Measurements from ENCODE around the gene EXT2.

Gene EXT2

DNA sequence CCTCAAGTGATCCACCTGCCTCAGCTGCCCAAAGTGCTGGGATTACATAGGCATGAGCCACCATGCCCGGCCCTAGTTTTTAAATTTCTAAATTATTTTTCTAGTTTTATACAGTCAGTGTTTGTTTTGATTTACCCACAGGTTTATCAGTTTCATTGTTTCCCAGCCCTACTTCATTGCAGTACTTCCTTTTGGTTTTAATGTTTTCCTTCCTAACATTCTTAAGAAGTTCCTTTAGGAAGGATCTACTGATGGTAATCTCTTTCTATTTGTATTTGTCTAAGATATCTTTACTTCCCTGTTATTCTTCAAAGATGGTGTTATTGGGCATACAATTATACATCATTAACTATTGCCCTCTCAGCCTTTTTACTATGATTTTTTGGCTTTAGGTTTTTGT, 4.9 kb upstream of the EXT2 start:
- Histone ChIP-seq H3K9ac (ENCODE audit: low read length) (no peak overlapping the region), H3K36me3 (ENCODE audit: control insufficient read depth, insufficient read depth, low read length) (no peaks in the 10 kb centered on the region), H3K9me3 (ENCODE audit: control insufficient read depth, low read length) (no peaks in the 10 kb centered on the region), H3K27me3 (ENCODE audit: control insufficient read depth, insufficient read depth, low read length) (no peaks in the 10 kb centered on the region), H3K4me3 (ENCODE audit: low read length) (no peak overlapping the region), H3K4me1 (ENCODE audit: control insufficient read depth, insufficient read depth, low read length) (no peaks in the 10 kb centered on the region)

DNA sequence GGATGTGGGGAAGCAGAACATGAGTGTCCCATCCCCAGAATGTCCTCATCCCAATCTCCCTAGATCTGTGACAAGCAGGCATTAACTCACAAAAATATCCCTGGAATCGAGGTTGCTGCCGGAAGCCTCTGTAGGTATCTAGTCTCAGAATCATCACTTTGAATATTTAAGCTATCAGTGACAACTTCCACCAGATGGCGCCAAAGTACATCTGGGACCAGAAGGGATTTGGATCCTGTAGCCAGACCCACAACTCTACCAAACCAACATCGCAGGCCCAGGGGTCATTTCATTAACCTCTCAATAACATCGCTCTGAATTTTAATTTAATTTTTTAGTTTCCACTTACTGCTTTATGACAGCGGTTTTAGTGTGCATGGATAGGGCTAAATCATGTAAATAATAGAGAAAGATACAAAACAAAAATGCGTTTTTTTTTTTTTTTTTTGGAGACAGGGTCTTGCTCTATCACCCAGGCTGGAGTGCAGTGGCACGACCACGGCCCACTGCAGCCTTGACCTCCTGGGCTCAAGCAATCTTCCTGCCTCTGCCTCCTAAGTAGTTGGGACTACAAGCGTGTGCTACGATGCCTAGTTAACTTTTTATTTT, 1.1 kb upstream of the EXT2 start:
- no peak overlapping the region for H3K9ac ChIP-seq (ENCODE audit: low read length)
- H3K4me3 ChIP-seq (ENCODE audit: low read length): no peak overlapping the region
- no peaks in the 10 kb centered on the region for H3K27me3 ChIP-seq (ENCODE audit: control insufficient read depth, insufficient read depth, low read length)
- peaks cover 11% of the 10 kb centered on the region for H3K4me1 ChIP-seq (ENCODE audit: control insufficient read depth, insufficient read depth, low read length)
- H3K9me3 ChIP-seq (ENCODE audit: control insufficient read depth, low read length): no peaks in the 10 kb centered on the region
- no peaks in the 10 kb centered on the region for H3K36me3 ChIP-seq (ENCODE audit: control insufficient read depth, insufficient read depth, low read length)

DNA sequence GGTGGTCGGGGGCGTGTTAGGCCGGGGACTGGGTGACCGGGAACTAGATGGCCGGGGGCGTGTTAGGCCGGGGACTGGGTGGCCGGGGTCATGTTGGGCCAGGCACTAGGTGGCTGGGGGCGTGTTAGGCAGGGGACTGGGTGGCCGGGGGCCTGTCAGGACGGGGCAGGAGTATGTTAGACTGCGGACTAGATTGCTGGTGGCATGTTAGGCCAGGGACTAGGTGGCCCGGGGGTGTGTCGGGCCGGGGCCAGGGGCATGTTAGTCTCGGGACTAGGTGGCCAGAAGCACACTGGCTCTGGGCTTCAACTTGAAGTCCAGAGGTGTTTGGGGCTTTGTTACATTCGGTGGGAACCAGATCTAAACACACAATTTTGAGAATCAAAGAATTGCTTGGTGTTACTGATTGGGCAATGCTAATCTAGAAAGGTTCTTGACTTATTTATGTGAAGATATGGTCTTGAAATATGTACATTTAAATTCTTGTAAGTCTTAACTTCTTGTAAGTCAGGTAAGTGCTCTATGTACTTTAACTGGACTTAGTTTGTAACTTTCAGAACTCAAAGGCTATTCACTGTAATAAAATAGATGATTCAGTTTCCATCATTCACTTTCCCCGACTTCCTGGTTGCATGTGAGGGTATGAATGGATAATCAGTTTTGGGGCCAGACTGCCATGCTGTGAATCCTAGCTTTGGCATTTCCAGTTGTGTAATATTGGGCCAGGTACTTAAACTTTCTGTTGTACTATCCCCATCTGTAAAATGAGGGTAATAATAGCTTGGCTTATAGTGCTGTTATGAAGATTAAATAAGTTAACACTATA, 1.1 kb downstream of the EXT2 start:
- peak overlapping the region; percentile 82 for H3K9ac ChIP-seq (ENCODE audit: low read length)
- peak overlapping the region; percentile 64 for H3K4me3 ChIP-seq (ENCODE audit: low read length)
- no peaks in the 10 kb centered on the region for H3K27me3 ChIP-seq (ENCODE audit: control insufficient read depth, insufficient read depth, low read length)
- no peaks in the 10 kb centered on the region for H3K36me3 ChIP-seq (ENCODE audit: control insufficient read depth, insufficient read depth, low read length)
- no peaks in the 10 kb centered on the region for H3K9me3 ChIP-seq (ENCODE audit: control insufficient read depth, low read length)
- H3K4me1 ChIP-seq (ENCODE audit: control insufficient read depth, insufficient read depth, low read length): peaks cover 11% of the 10 kb centered on the region

DNA sequence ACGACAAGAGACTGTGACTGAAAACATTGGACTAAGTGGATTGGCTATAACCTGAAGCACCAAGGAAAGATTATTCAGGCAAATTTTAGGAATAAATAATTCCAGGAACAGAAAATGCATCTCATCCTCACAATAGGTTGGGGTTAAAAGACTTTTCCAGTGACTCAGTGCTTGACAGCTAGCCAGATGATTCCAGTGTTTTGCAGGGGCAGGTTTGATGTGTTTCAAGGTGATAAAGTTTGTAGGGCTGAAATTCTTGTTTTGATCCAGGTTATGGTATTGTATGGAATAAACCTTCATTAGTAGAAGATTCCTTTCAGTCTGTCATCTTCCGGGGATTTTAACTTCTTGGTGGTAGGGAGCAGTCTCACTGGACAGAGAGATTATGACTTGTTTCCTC, 2.3 kb downstream of the EXT2 start:
- H3K36me3 ChIP-seq (ENCODE audit: control insufficient read depth, insufficient read depth, low read length): no peaks in the 10 kb centered on the region
- H3K9ac ChIP-seq (ENCODE audit: low read length): no peak overlapping the region
- no peak overlapping the region for H3K4me3 ChIP-seq (ENCODE audit: low read length)
- no peaks in the 10 kb centered on the region for H3K27me3 ChIP-seq (ENCODE audit: control insufficient read depth, insufficient read depth, low read length)
- H3K9me3 ChIP-seq (ENCODE audit: control insufficient read depth, low read length): no peaks in the 10 kb centered on the region
- peaks cover 11% of the 10 kb centered on the region for H3K4me1 ChIP-seq (ENCODE audit: control insufficient read depth, insufficient read depth, low read length)

DNA sequence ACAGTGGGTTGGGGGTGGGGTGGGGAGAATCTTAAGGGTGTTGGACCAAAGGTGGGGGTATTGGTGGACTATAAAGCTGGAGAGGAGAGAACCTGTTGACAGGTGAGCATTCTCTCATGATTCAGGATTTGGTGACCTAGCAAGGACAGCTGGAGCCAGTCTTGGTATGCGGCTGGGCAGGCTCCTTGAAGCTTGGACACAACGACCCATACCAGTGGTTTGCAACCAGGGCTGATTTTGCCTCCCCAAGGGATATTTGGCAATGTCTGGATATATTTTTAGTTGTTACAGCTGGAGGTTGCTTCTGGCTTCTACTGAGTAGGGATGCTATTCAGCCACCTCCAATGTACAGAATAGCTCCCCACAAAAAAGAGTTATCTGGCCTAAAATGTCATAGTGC, 5.6 kb downstream of the EXT2 start:
- Histone ChIP-seq H3K27me3 (ENCODE audit: control insufficient read depth, insufficient read depth, low read length) (no peaks in the 10 kb centered on the region), H3K9ac (ENCODE audit: low read length) (no peak overlapping the region), H3K4me1 (ENCODE audit: control insufficient read depth, insufficient read depth, low read length) (peaks cover 11% of the 10 kb centered on the region), H3K4me3 (ENCODE audit: low read length) (no peak overlapping the region), H3K9me3 (ENCODE audit: control insufficient read depth, low read length) (no peaks in the 10 kb centered on the region), H3K36me3 (ENCODE audit: control insufficient read depth, insufficient read depth, low read length) (no peaks in the 10 kb centered on the region)

DNA sequence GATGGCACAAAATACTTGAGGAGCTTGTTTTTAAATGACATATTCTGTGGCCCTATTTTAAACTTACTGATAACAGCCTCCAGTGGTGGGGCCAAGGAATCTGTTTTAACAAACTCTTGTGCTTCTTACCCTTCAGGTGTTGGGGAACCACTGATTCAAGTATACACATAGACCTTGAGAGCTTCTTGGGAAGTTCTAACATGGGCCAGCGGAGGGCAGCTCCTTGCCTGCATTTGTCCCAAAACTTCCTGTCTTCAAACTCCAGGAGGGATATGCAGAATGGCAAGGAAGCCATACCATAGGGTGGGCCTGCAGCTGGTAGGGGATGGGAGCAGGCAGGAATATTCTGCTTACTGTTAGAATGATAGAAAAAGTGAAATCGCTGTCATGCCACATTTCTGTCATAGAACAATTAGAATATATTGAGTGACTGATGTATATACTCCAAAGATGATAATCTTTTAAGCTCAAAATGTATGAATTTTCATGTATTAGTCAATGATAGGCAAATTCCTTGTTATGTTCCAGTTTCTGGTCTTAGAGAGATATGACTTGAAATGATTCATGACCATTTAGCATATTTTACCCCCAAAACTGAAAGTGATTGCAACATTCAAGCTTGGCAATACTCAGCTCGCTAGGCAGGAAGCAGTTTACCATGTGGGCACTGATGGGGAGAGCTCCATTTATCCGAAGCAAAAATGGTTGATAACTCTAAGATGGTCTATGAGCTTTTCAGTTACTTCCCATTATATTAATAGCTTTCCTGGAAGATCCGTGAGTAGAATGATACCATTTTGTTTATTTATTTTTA, 9.2 kb downstream of the EXT2 start:
- Histone ChIP-seq H3K9me3 (ENCODE audit: control insufficient read depth, low read length) (no peaks in the 10 kb centered on the region), H3K9ac (ENCODE audit: low read length) (no peak overlapping the region), H3K27me3 (ENCODE audit: control insufficient read depth, insufficient read depth, low read length) (no peaks in the 10 kb centered on the region), H3K4me3 (ENCODE audit: low read length) (no peak overlapping the region), H3K36me3 (ENCODE audit: control insufficient read depth, insufficient read depth, low read length) (no peaks in the 10 kb centered on the region), H3K4me1 (ENCODE audit: control insufficient read depth, insufficient read depth, low read length) (no peaks in the 10 kb centered on the region)

DNA sequence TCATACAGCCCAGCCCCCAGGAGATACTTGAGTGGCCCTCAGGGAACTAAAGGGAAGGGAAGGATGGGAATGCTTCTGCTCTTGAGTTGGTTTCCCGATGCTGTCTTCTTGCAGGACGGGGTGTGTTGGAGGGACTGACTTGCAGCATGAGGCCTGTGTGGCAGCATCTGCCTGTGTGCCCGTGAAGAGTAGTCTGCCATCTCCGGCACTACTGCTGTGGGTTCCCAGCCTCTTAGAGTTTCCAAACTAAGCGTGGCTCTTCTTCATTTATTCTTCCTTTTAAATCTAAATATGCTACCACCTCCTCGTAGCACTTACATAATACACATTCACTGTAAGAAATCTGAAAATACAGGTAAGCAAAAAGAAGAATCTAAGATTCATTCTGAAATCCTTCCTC, 12.8 kb downstream of the EXT2 start:
- H3K4me1 ChIP-seq (ENCODE audit: control insufficient read depth, insufficient read depth, low read length): no peaks in the 10 kb centered on the region
- H3K4me3 ChIP-seq (ENCODE audit: low read length): no peak overlapping the region
- H3K9ac ChIP-seq (ENCODE audit: low read length): no peak overlapping the region
- no peaks in the 10 kb centered on the region for H3K27me3 ChIP-seq (ENCODE audit: control insufficient read depth, insufficient read depth, low read length)
- H3K9me3 ChIP-seq (ENCODE audit: control insufficient read depth, low read length): no peaks in the 10 kb centered on the region
- no peaks in the 10 kb centered on the region for H3K36me3 ChIP-seq (ENCODE audit: control insufficient read depth, insufficient read depth, low read length)

DNA sequence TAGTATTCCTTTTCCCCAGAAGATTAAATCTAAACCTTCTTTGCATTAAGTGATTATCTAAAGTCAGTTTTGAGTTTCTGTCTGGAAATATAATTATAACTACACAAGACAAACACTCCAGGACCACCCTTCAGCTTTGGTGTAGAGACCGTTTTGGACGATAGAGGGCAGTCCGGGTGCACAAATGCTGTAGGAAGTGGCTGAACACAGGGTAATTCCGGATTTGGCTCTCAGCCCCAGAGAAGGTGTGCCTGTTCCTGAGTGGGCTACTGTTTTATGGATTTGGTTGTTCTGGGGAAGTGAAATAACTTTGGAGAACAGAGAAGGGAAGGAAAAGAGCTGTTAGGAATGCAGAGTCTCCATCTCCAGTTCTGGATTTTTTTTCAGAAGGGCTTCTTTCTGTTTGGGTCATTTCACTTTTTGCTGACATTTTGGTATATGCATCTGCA, 14.8 kb downstream of the EXT2 start:
- Histone ChIP-seq H3K4me1 (ENCODE audit: control insufficient read depth, insufficient read depth, low read length) (no peaks in the 10 kb centered on the region), H3K36me3 (ENCODE audit: control insufficient read depth, insufficient read depth, low read length) (no peaks in the 10 kb centered on the region), H3K4me3 (ENCODE audit: low read length) (no peak overlapping the region), H3K27me3 (ENCODE audit: control insufficient read depth, insufficient read depth, low read length) (no peaks in the 10 kb centered on the region), H3K9ac (ENCODE audit: low read length) (no peak overlapping the region), H3K9me3 (ENCODE audit: control insufficient read depth, low read length) (no peaks in the 10 kb centered on the region)

DNA sequence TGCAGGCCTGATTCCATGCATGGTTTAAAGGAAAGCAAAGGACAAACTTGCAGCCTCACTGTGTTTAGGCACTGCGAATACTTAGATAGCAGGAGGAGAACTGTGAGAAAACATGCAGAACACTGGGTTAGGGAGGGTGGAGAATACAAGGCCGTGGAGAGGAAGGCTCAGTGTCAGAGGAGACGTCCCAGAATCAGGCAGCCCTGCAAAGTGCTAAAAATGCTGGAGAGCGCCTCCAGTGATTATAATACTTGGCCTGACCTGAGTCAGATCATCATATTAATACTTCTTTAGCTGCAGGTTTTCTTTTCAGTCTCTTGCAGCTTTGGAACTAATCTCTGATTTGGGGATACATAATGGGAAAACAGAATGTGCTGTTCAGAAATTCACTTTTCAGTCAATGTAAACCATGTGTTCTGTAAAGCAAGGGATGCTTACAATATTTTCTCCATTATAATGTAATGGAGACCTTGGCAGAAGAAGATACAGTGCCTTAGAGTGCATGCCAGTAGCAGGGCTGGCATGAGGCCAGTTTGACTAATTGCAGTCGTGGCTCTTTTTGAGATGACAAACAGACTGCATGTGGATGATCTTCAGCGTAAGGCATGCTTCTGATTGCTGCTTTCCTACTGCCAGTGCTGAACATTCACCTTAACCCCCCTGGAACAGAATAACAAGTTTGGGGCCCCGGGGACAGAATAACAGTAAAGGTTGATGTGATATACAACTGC, 16.8 kb downstream of the EXT2 start:
- Histone ChIP-seq H3K9ac (ENCODE audit: low read length) (no peak overlapping the region), H3K4me3 (ENCODE audit: low read length) (no peak overlapping the region), H3K36me3 (ENCODE audit: control insufficient read depth, insufficient read depth, low read length) (no peaks in the 10 kb centered on the region), H3K4me1 (ENCODE audit: control insufficient read depth, insufficient read depth, low read length) (no peaks in the 10 kb centered on the region), H3K9me3 (ENCODE audit: control insufficient read depth, low read length) (no peaks in the 10 kb centered on the region), H3K27me3 (ENCODE audit: control insufficient read depth, insufficient read depth, low read length) (no peaks in the 10 kb centered on the region)

DNA sequence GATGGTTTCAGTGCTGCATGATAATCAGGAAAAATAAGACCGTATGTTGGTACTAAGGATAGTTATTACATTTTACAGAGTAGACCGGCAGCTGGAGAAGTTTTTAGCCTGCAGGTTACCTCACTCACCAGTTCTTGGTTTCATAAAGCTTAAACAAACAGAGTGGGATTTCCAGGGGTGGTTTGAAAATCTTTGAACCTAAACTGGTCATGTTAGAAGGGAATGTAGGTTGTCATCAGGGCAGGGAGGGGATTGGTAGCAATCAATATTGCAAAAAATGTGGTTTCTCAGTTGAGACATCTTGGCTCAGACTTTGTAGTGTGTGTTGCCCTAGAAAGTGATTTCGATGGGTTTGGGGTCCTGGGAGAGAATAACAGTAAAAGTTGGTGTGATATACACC, 17.5 kb downstream of the EXT2 start:
- Histone ChIP-seq H3K4me1 (ENCODE audit: control insufficient read depth, insufficient read depth, low read length) (no peaks in the 10 kb centered on the region), H3K9ac (ENCODE audit: low read length) (no peak overlapping the region), H3K4me3 (ENCODE audit: low read length) (no peak overlapping the region), H3K27me3 (ENCODE audit: control insufficient read depth, insufficient read depth, low read length) (no peaks in the 10 kb centered on the region), H3K36me3 (ENCODE audit: control insufficient read depth, insufficient read depth, low read length) (no peaks in the 10 kb centered on the region), H3K9me3 (ENCODE audit: control insufficient read depth, low read length) (no peaks in the 10 kb centered on the region)

DNA sequence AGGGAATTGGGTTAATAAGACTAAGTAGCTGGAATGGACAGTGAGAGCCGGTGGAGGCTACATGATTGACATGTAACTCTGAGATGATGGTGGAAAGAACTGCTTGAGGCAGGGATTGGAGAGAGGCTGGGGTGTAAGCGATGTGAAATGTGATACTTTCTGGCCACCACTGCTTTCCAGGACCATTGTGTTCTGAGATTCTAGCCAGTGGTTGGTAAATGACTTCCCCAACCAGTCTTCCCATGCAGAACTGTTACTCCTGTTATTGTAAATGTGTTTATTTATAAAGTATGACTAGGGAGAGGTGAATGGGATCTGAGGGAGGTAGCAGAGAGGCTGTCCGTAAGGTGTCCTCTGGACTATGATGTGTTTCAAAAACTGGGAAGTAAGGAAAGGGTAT, 18.1 kb downstream of the EXT2 start:
- Histone ChIP-seq H3K36me3 (ENCODE audit: control insufficient read depth, insufficient read depth, low read length) (no peaks in the 10 kb centered on the region), H3K4me1 (ENCODE audit: control insufficient read depth, insufficient read depth, low read length) (no peaks in the 10 kb centered on the region)

More for the DNA sequence above, 18.1 kb downstream of the EXT2 start:
- Histone ChIP-seq H3K27me3 (ENCODE audit: control insufficient read depth, insufficient read depth, low read length) (no peaks in the 10 kb centered on the region), H3K9me3 (ENCODE audit: control insufficient read depth, low read length) (no peaks in the 10 kb centered on the region), H3K9ac (ENCODE audit: low read length) (no peak overlapping the region), H3K4me3 (ENCODE audit: low read length) (no peak overlapping the region)

Measured in mucosa of stomach (tissue), 1 donor.